NCI-H2171 treated with DMSO at 0.1 percent for 48 hours (cell line): ENCODE measurements around the gene SLC38A1.

Source experiments
- DNase-seq: peaks from one replicate; lab custom pipeline; 2025; lab: John Stamatoyannopoulos, UW

The SLC38A1 gene

GRCh38 chr12:46133751-46134150 is 135.1 kb downstream of the SLC38A1 start:
- DNase-seq = no peak
